ENCODE data around the gene IL16.

GRCh38 chr15:81302701-81303109 is 106.0 kb downstream of the IL16 start:
- no peak for TF ChIP-seq CTCF (IDR thresholded peaks at IDR 0.05; ENCODE audit: low read length)
- TF ChIP-seq EZH2 (optimal IDR thresholded peaks at IDR 0.05; ENCODE audit: low read depth, low read length), result no peak
- no peak for TF ChIP-seq EZH2phosphoT487 (IDR thresholded peaks at IDR 0.05; ENCODE audit: low read length)
